HK-2 (cell line): ENCODE results near the gene JAZF1.
"Not testable (repeated sequence)": the region's sequence is repeated elsewhere in the genome, so short reads cannot be mapped to it uniquely, and the experiment has no call there.

ENCODE experiments used
- DNase-seq: peaks from one replicate; pipeline ENCODE4 v3.0.0-alpha.2; 2018; ENCODE audit not compliant: unreplicated experiment

JAZF1 gene

DNA sequence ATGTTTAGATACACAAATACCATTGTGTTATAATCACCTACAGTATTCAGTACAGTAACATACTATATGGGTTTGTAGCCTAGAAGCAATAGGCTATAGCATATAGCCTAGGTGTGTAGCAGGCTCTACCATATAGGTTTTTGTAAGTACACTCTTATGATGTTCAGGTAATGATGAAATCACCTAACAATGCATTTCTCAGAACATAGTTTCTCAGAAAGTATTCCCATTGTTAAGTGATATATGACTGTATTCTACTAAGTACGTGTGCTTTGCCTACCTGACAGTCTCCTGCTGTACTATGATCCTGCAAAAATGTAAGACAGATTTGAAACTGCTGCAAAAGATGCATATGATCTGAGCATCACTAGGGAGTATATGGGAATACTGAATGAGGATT lies 137.9 kb downstream of the JAZF1 start:
- no peak for DNase-seq

DNA sequence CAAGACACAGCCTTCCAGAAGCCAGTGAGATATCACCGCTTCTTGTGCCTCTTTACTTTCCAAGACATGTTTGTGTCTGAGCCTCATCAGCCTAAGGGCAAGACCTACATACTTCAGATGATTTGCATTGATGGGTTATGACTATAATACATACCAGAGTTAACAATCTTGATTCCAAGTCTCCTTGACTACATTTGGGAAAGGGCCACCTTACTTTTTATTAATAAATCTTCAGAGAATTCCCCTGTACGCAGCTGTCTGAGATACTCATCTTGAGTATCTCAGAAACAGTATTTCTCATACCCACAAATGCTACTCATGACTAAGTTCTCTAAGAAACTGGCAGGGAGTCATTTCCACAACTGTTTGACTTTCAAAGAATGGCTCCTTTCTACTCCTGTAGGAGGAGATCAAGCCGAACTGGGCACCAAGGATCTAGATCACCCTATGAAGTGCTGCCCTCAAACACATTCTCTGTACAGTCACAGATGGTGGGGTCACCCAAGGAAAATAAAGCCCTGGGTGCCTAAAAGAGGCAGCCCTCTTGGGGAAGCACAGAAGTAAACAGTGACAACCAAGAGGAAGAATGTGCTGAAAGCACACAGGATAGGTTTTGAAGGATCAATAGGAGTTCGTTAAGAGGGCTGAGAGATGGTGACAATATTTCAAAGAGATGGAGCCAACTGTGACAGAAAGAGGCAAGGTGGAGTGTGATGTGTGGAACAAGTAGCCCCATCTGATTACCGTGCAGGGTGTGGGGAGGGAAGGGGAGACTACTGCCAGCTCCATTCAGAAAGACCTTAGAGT lies 138.9 kb downstream of the JAZF1 start:
- DNase-seq: no peak

DNA sequence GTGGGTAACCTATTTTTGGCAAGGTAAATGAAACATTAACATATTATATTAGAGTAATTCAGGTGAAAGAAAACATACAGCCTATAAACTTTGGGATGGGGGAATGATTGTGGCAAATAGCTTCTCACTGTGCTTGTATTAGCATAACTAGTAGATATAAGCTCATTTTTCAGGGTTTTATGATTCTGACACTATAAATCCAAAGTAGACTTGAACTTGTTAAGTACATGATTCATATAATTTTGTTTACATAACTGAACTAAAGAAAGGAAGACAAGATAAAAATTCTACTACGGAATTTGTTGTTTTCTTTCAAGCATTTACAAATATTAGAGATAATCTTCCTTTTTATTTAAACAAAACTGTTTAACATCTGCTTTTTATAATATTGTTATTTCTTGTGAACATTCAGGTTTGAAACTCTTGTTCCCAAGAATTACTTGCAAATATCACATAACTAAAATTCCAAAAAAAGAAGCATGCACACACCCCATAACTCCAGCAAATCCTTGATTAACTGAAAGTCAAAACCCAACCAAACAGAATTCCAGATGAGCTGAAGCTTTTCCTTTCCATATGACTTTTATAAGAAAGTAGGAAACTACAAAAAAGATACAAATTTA lies 142.3 kb downstream of the JAZF1 start:
- DNase-seq: no peak

DNA sequence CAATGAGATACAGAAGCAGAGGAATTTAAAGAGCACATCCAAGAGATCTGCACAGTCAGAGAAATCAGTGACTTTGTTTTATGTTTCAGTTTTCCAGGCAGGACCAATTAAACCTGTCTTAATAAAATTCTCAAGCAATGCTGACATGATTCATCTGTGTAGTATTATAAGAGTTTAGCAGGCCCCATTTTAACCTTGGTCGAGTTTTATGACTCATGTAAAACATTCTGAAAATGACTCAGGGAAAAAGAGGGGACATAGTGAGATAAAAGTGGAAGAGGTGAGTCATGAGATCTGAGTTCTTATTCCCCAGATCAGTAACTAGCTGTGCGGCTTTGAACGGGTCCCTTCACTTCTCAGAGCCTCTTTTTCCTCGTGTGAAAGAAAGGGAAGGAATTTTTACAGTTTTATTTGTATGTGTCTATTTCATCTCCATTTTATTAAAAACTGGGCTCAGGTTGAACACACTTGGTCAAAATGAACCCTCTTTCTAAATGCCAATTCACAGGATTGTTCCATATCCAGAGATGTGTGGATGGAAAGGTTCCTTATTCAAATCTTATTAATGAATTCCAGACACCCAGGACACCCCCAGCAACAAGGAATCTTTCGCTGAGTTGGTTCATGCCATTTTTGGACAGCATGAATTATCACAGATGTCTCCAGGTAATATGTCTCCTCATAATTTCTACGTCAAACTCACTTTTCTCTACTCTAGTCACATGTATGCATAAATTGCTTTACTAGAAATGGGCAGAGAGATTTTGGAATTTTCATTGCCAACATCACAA lies 143.2 kb downstream of the JAZF1 start:
- DNase-seq: no peak

DNA sequence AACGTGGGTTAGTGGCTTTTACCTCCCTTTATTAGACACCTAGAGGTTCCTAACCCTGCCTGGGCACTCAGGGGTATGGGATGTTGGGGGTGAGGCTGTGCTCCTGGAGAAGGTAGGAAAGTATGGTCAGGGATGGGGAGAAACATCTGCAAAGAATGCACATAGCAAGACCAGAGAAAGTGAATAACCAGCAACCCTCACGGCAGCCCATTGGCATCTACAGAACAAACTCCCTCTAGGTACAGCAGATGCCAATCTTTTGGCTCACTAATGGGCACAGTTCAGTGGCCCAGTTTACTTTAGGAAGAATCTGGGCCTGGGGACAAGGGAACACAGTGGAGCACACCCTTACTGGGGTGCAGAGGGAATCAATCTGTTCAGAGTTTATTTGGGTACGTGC lies 143.9 kb downstream of the JAZF1 start:
- no peak for DNase-seq

DNA sequence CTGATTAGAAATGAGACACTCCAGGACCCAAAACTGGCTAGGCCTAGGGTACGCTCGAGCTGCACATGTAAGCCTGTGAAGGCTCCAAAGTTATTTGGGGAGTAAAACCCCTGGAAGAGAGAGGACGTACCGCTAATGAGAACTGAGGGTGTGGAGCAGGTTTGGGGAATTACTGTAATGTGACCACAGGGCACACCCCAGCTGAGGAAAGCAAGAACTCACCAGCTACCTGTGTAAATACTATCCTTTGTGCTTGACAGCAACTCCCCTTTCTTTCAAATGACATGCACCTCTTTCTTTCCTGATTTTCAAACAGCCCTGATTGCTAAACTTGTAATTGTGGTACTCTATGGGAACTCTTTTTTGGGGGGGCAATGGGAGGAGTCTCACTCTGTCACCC lies 147.2 kb downstream of the JAZF1 start:
- no peak for DNase-seq

DNA sequence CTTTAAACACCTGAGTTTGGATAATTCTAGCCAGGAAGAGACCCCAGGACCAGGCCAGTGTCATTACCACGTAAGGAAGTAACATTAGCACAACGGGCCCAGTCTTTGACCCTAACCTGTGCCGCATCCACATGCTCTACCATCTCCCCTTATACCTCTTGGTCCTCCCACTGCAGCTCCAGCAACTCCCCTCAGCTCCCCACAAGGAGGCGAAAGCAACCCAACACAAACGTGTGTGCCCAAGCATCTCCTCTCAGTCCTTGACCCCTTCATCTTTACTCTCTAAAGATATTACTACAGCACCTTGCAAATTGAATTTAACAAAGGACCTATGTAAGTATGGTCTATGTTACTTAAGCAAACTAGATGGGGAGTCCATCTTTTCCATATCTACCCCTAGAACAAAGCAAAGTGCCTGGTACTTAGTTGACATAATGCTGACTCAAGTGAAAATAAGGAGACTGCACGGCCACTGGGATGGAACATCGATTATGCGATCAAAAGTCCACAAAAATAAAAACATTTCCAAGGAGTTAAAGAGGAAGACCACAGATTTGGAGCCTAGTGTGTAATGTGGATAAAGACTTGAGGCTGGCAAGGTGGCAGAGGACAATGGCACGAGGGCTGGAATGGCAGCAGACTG lies 147.7 kb downstream of the JAZF1 start:
- DNase-seq: no peak

DNA sequence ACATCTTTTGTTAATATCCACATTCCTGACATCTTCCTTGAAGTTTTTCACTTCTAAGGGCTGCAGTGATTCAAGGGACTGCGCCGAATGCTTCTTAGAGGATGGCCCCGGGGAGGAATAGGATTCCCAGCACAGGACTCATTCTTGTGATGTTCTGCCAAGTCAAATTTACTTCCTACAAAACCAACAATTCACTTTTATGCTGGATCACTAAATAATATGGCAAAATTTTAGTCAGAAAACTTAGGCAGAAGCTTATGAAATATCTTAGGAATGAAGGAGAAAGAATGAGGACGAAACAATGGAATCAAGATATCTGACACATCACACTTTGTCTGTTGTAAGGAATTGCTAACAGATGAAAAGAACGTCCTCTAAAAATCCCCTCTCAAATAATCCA lies 151.5 kb downstream of the JAZF1 start:
- DNase-seq: no peak

DNA sequence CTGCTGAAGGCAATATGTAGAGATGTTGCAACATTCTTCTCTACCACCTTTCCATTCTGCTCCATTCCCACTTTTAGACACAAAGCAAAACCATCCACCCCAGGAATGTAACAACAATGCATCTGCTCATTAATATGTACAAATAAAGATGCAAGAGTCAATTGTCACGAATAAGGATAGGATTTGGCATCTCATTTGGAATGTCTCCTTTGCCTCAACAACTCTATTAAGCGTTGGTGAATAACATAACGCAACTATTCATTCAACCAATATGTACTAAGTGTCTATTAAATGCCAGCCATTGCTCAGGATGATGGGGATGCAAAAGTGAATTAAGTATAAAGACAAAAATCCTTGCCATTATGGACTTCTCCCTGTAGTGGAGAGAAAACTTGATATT lies 152.1 kb downstream of the JAZF1 start:
- no peak for DNase-seq

DNA sequence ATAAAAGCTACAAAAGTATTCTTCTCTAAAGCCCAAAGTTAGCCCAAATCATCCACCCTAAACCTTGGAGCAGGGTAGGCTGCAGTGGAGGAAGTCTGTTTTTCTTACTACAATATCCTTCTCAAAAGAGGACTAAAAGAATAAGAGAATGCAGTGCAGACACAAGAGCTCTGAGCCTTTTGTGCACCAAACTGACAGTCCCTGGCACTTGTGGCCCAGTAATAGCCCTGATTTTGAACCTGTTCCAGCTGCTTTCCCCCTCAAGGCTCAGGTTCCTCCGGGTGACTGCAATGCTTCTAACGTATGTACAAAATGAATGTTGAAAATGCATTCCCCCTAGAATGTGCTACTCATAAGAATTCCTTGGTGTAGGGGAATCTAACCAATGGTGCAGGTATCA lies 154.4 kb downstream of the JAZF1 start:
- no peak for DNase-seq

DNA sequence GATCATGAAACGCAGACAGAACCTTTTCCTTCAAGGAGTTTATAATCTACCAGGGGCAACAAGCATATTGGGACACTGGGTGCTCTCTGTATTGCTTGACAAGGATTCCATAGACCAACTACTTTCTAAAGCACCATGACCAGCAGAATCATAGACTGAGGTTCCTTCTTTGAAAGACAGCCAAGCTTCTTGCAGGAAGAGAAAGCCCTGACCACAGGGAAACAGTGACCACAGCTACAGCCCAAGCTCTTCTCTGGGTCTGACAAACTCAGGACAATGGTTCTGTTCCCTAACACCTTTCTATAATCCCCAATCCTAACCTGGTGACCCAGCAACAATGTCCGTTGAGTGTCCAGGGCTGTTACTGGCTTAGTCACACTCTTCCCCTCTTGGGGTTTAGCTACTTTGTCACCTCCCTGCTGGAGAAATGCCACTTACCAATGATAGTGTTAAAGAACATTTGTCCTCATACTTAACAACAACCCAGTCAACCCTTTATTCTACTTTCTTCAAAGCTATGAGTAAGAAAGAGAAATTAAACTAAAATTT lies 155.7 kb downstream of the JAZF1 start:
- no peak for DNase-seq

DNA sequence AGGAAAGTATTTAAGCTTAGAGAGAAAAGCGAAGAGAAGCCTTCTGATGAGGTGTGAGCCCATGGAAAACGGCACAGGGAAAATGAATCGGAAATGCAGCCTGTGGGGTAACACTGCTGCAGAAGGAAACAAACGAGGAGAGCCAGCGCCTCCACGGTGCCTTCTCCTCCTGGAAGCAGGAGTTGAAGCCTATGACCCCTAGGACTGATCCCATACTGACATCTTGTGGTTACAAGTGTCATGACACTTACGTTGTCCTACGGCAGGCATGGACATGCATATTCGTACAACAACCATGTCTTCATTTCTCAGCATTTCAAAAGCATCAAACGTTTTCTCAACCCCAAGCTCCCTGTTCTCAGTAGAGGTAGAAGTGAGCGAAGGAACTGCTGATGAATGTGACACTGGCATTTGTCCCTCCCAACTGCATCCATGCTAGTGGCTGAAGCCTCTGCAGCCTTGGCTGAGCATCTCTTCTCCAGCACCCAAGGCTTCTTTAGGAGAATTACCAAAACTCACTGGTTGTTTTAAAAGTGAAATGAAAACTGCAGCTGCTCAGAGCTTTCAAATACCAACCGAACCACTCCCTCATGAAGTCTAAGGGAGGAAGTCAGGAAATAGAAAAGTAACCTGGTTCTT lies 160.2 kb downstream of the JAZF1 start:
- peak; percentile 43 for DNase-seq

DNA sequence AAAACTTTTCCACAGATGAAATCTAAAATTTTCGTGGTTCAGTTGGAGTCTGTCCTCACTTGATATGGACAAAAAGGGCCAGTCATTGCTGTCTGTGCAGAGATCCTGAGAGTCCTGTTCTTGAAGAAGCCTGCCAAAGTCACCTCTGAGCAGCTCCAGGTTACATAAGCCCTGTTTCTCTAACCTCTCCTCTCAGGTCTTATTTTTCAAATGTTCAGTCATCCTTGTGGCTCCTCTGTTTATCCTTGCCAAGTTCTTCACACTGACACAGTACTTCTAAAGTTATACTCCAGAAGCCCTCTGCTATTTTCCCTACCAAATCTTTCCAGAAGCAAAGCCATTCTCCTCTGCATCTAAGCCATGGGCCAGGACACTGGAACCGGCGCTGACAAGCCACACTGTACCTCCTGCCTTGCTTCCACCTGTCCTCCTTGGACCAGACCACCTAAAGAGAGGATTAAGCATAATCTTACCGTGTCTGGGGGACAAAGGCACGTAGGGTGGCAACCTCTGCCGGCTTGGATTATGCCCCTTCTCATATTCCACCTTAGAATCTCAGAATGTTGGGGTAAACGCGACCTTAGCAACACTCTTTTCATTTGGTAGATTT lies 161.6 kb downstream of the JAZF1 start:
- no peak for DNase-seq

DNA sequence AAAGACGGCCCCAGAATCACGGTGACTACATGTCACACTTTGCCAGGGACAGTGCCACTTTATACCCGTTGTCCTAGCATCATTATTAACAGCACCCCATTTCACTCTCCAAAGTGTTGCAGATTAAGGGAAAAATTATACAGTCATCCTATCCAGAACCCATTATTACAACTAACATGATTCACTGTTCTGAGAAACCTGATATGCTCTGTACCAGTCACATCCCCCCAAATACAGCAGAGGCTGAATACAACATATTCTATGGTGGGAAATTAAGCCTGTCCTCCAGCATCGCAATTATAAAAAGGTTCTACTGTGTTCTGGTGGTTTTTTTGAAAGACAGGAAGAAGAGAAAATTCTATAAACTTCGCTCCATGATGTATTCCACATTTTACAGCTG lies 162.1 kb downstream of the JAZF1 start:
- no peak for DNase-seq

DNA sequence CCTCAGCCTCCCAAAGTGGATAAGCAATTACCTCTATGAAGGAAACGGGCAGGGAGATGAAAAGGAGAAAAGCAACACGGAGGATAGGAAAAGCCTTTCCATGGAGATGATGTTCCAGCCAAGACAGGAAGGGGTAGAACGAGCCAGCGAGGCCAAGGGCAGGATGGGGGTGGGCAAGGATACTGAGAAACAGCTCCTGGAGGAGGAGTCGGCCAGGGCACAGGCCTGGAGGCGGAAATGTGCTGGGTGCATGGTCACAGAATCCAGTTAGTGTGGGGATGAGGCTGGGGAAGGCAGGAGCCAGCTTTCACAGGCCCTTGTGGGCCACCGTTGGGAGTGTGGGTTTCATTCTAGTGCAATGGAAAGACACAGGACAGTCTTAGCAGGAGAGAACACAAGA lies 162.6 kb downstream of the JAZF1 start:
- DNase-seq: no peak

DNA sequence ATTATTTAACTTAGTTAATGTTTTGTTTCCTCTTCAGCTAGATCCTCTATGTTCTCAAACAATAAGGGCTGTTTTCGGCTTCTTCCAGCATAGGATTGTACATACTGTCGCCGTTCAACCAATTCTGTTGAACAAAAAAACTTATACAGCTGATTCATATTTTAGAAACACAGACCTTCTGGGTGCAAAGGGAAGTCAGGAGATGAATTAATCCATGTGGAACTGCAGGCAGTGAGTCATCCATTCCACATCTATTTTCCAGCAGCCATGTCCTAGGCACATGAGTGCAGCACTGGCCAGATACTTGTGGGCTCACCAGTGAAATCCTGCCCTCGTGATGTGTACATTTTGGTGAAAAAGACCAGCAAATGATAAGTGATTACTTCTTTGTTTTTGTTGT lies 163.2 kb downstream of the JAZF1 start:
- no peak for DNase-seq

DNA sequence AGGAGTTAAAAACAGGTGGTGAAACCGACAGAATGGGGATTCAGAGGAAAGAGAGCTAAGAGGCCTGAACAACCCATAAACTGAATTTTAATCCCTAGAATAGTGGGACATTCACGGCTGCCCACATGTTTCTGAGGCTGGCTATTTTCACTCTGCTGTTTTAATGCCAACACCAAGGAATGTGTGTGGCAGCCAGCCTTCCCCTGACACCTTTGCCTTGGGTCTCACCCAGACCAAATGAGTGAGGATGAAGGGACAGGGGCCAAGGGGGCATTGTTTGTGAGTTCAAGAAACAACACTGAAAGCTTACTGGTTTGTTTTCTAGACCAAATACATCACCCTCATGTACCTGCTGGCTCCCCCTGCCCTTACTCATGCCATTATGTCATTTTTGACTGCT lies 164.3 kb downstream of the JAZF1 start:
- no peak for DNase-seq

DNA sequence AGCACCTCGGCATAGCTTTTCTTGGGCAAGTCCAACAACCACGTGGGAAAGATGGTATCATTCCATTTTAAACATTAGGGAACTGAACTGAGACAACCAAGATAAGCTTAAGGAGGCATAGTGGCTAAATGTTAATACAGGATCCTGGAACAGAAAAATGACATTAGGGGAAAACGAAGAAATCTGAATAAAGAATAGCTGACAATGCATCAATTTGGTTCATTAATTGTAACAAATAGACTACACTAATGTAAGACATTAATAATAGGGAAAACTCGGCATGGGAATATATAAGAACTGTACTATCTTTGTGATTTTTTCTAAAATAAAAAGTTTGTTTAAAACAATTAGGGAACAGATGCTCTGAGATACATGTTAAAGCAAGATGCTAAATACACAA lies 165.4 kb downstream of the JAZF1 start:
- no peak for DNase-seq

DNA sequence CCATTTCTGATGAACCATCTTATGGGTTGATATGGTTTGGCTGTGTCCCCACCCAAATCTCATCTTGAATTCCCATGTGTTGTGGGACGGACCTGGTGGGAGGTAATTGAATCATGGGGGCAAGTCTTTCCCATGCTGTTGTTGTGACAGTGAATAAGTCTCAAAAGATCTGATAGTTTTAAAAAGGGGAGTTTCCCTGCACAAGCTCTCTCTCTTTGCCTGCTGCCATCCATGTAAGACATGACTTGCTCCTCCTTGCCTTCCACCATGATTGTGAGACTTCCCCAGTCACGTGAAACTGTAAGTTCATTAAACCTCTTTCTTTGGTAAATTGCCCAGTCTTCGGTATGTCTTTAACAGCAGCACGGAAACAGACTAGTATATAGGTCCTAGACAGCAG lies 166.3 kb downstream of the JAZF1 start:
- DNase-seq: not testable (repeated sequence)

DNA sequence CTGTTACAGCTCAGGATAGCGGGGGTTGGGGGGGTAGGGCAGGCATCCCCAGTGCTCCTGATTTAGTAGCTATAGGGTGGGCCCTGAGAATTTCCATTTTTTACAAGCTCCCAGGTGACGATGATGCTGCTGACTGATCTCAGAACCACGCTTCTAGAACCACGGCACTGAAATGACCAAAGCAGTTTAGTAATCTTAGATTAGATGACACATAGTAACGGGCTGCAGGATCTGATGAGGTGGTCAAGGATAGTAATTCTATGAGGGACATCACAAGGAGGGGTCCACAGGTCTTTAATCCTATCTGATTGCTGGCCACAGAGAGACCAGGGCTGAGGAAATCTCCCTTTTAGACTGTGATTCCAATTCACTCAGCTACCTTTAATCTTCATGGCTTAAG lies 167.2 kb downstream of the JAZF1 start:
- no peak for DNase-seq

DNA sequence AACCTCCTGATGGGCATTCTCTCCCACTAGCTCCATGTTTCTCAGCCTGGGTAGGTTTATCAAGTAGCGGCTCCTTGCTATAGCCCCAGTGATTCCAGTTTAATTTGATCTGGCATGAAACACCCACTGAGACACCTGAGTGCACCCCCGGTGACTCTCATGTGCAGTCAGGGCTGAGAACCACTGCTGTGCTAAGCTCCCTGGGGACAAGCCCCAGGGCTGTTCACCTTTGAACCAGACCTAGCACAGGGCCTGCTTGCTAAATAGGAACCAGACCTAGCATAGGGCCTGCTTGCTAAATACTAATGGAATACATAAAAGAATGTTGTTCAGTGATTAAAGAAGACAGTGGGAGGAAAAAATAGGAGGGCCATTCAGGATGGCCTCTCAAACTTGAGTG lies 167.6 kb downstream of the JAZF1 start:
- no peak for DNase-seq
